Colonic mucosa (tissue), 4 donors: ENCODE results near the gene EML4. TPM values are rescaled to one million over a fixed set of nuclear protein-coding genes. Genes with fewer than 3 reads are reported as not detected.

Experiments
- DNase-seq: peaks from one replicate; pipeline ENCODE4 v3.0.0-alpha.2; 2020
- H3K27ac ChIP-seq: fragments of 200-600 bp; one replicate; pipeline ENCODE4 v1.8.0; 2021
- H3K27me3 ChIP-seq: fragments of 200-600 bp; one replicate; pipeline ENCODE4 v1.8.0; 2021
- H3K36me3 ChIP-seq: fragments of 200-600 bp; one replicate; pipeline ENCODE4 v1.8.0; 2021
- H3K4me1 ChIP-seq: fragments of 200-600 bp; one replicate; pipeline ENCODE4 v1.8.0; 2021; ENCODE audit warnings: mild to moderate bottlenecking
- H3K4me3 ChIP-seq: fragments of 200-600 bp; one replicate; pipeline ENCODE4 v1.8.0; 2021
- H3K9ac ChIP-seq, 2 donors: one replicate each; pipeline ENCODE4 v1.7.0; 2013; ENCODE audit warnings: control low read depth in 2 of 2, low read depth in 2 of 2, low read length in 2 of 2
- H3K9me3 ChIP-seq: fragments of 200-600 bp; one replicate; pipeline ENCODE4 v1.8.0; 2021
- CTCF ChIP-seq: fragments of 200-600 bp; IDR thresholded peaks from one replicate; pipeline ENCODE4 v1.8.0; 2022; ENCODE audit warnings: antibody characterized with exemption, mild to moderate bottlenecking
- intact Hi-C: fragments of 100-400 bp; cut with DNase I; formaldehyde crosslinking; loops from one replicate; pipeline ENCODE4 v1.14.1; 2022
- total RNA-seq, 2 donors: library from RNA; stranded (reverse); fragmentation: NEBNext Ultra II Directional in 1 of 2; extraction: Animal tissue kit (Norgen Biotek cat#: 25700) in 1 of 2; gene quantifications; one replicate each; pipeline ENCODE4 v1.2.1, GENCODE V29; 2021
- donor health status: healthy.
- donor health status: DM: no; HTN: no; CAD: no.
- donor health status: DM: no; HTN: no; CAD: no.

Gene EML4
- total RNA-seq, 2 donors from 2014 or later: 82.1 to 103 TPM

- H3K4me1 ChIP-seq: peaks cover 5% of the 10 kb centered on the region
- H3K4me3 ChIP-seq: no peak overlapping the region
- H3K27ac ChIP-seq: no peak overlapping the region
- H3K9ac ChIP-seq: no peak overlapping the region
- H3K27me3 ChIP-seq: no peaks in the 10 kb centered on the region
- peaks cover 7% of the 10 kb centered on the region for H3K36me3 ChIP-seq
- TF ChIP-seq CTCF: no peak
- intact Hi-C loops: no loop called here
- no peak for DNase-seq
- no peaks in the 10 kb centered on the region for H3K9me3 ChIP-seq
Observed at GRCh38 chr2:42296226-42296625, 127.1 kb downstream of the EML4 start.

- Histone ChIP-seq H3K27ac (no peak overlapping the region), H3K27me3 (no peaks in the 10 kb centered on the region), H3K4me1 (peaks cover 5% of the 10 kb centered on the region), H3K9me3 (no peaks in the 10 kb centered on the region), H3K9ac (no peak overlapping the region), H3K36me3 (peaks cover 7% of the 10 kb centered on the region), H3K4me3 (no peak overlapping the region)
- TF ChIP-seq CTCF: no peak
- no peak for DNase-seq
- intact Hi-C loops: no loop called here
Observed at GRCh38 chr2:42297322-42297936, 128.3 kb downstream of the EML4 start.

- Histone ChIP-seq H3K36me3 (peaks cover 7% of the 10 kb centered on the region), H3K9ac (no peak overlapping the region), H3K9me3 (no peaks in the 10 kb centered on the region), H3K27ac (no peak overlapping the region), H3K4me3 (no peak overlapping the region), H3K27me3 (no peaks in the 10 kb centered on the region), H3K4me1 (peaks cover 5% of the 10 kb centered on the region)
- DNase-seq: no peak
- TF ChIP-seq CTCF: no peak
- intact Hi-C loops: no loop called here
Observed at GRCh38 chr2:42298132-42298531, 129.0 kb downstream of the EML4 start.

DNA sequence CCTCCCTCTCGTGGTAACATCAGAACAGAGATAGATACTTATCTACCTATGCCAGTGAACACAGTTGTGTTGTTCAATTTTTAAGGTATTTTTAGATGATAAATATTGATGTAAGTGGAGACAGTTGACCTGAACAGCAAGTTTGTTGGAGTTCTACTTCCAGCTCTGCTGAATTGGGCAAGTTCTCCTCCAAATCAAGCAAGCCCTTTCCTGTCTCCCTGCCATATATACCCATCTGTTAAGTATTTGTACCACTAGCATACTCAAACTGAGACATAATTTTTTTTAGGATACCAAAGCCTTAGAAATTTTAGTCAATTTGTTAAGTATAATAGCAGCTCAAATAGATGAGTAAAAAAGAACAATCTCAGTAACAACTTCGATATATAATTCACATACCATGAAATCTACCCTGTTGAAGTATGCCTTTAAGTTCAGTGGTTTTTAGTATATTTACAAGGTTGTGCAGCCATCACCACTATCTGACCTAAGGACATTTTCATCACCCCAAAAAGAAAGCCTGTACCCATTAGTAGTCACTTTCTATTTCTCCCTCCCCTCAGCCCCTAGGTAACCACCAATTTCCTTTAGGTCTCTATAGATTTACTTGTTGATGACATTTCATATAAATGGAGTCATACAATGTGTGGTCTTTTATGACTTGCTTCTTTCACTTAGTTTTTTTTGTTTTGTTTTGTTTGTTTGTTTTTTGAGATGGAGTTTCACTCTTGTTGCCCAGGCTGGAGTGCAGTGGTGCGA is 130.0 kb downstream of the EML4 start:
- H3K27ac ChIP-seq: no peak overlapping the region
- H3K9me3 ChIP-seq: no peaks in the 10 kb centered on the region
- no peaks in the 10 kb centered on the region for H3K27me3 ChIP-seq
- H3K4me3 ChIP-seq: no peak overlapping the region
- no peak for TF ChIP-seq CTCF
- no peak for DNase-seq
- no peak overlapping the region for H3K9ac ChIP-seq
- peaks cover 5% of the 10 kb centered on the region for H3K4me1 ChIP-seq
- peaks cover 8% of the 10 kb centered on the region for H3K36me3 ChIP-seq
- intact Hi-C loops: no loop called here

DNA sequence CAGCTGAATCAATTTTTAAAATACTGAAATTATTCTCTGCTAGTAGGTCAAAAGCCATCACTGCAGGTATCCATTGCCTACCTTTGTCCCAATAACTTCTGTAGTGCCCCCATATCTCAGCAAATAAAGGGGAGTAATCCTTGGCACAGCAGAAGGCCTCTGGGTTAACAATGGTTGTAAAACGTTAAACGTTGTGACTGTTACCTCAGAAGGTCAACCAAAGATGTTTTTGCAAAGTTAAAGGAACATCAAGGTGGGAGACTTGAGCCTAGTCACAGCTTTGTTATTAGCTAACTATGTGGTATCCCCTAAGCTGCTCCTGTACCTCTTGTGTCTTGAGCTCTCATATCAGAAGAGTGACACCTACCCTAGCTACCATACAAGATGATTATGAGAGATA is 131.4 kb downstream of the EML4 start:
- Histone ChIP-seq H3K9ac (no peak overlapping the region), H3K9me3 (no peaks in the 10 kb centered on the region), H3K27me3 (no peaks in the 10 kb centered on the region), H3K4me3 (no peak overlapping the region), H3K36me3 (peaks cover 5% of the 10 kb centered on the region), H3K4me1 (peaks cover 5% of the 10 kb centered on the region), H3K27ac (no peak overlapping the region)
- no peak for TF ChIP-seq CTCF
- intact Hi-C loops: no loop called here
- no peak for DNase-seq
